GM18907 (cell line): ENCODE measurements around the gene VPS8.
"Not testable (repeated sequence)": the region's sequence is repeated elsewhere in the genome, so short reads cannot be mapped to it uniquely, and the experiment has no call there.

Source experiments
- ATAC-seq: cut with Tn5 transposase; IDR thresholded peaks from one replicate; pipeline ENCODE4 v1.9.1; 2021; ENCODE audit warnings: mild to moderate bottlenecking, moderate library complexity; ENCODE audit not compliant: unreplicated experiment

The VPS8 gene

DNA sequence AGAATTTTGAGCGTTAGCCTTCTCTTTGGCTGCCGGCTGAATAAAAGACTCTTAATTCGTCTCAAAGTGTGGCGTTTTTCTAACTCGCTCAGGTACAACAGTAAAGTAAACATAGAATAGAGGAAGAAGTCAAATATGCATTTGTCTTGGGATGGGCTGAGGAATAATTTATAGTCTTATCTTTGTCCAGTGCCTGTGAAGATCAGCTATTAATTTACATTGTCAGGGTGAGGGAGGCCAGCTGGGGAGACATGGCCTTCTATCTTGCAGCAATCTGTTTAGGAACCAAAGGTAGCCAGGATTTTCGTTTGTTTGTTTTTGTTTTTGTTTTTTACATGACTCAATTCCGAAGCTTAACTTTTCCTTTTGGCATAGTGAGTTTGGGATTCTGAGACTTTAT, 100.2 kb downstream of the VPS8 start:
- ATAC-seq: no peak

DNA sequence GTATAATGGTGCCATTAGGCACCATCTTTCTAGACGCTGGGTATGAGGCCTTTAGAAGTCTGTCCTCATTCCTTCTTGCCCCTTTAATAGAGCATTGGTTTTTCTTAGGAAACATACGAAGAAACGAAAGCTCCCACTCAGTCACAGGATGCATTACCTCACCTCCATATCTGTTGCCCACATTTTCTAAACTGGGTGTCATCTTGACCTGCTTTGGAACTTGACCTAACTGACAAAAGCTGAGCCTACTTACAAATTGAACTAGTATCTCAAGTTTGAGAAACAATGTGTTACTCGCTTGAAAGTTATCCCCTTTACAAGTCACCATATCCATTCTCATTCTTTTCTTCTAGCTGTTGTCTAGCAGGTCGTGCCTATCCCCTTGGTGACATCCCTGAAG, 102.7 kb downstream of the VPS8 start:
- ATAC-seq: no peak

DNA sequence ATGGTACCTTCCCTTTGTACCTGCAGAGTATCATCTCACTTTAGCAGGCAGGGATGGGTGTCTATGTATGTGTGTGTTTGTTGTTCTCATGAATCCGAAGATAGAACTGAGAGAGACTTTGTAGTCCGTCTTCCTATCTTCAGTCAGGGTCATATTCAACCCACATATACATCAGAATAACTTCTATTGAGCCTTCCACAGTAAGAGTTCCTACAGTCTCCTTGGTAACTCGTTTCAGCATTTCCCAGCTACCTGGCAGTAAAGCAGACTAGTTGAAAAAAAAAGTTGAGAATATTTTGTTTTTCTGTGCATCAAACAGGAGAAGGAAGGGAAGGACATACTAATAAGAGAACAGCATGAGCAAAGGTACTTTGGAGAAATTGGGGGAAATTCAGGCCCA, 106.8 kb downstream of the VPS8 start:
- no peak for ATAC-seq

DNA sequence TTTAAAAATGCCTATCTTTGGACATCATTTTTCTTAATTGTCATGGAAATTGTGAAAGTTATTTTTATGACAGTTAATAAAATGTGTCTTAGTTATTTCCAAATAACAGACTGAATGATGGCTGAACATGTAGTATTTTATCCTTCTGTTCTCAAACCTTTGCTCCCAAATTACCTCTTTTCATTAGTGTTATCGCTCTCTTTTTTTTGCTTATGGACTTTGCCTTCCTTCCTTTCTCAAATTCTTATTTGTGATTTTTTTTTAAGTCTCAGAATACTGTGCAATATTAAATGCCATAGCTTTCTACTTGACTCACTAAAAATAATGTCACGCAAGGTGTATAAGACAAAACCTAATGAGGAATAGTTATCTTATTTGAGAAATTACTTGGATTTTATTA, 107.7 kb downstream of the VPS8 start:
- ATAC-seq: no peak

DNA sequence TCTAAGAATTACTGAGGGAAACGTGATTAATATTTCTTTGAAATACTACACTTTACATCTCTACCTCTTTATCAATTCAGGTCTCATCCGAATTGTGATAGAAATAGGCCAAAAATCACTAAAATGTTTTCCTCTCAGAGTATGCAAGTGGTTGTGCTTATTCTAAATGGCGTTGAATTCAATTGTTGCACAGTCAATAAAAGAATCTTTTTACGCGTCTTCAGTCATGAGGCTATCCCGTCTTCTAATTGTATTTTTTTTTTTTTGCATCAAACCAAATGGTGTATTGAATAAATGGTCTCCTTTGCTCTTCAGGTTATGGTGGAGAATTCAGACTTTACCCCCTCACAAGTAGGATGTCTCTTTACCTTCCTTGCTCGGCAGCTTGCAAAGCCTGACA, 112.6 kb downstream of the VPS8 start:
- ATAC-seq: no peak

DNA sequence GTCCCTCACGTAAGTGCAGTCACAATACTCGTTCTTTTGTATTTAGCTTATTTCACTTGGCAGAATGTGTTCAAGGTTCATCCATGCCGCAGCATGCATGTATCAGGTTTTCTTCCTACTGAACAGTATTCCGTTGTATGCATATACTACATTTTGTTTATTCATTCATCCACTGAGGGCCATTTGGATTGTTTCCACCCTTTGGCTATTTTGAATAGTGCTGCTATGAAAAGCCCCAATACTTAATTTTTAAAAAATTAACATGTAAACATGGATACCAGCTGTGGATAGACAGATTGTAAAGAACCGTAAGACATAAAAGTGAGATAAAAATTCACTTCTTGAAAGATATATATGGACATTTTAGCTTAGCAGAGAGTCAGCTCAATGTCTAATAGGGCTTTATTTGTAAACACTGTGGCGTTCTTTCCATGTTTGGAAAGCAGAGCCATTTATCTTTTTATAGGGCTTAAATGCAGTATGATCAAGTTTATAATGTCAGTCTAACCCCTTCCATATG, 115.9 kb downstream of the VPS8 start:
- ATAC-seq: no peak

DNA sequence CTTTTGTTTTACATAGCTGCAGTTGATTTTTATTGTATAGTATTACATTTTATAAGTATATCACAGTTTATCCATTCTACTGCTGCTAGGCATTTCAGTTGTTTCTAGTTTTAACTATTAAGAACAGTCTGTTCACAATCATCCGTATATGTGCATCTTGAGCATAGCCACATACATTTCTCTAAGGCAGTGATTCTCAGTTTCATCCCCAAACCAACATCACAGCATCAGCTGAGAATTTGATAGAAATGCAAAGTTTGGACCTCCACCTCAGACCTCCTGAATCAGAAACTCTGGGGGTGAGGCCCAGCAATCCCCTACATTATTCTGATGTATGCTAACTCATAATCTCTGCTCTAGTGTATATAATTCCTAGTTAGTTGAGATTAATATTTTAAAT, 120.8 kb downstream of the VPS8 start:
- ATAC-seq: no peak

DNA sequence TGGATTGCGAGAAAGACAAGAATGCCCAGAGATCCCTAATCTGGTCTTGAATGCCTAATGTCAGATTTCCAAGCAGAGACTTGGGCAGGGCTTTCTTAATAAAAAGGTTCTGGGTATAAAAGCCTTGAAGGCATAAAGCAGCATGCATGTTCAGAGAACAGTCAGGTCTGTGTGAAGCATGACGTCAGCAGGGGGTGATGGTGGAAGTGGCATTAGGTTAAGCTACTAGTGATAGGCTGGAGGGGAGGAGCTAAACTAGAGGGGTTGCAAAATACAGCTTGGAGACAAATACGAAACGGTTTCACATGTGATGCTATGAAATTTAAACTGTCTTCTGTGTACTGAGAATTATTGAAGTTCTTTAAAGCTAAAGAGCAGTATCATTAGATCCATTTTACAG, 125.6 kb downstream of the VPS8 start:
- no peak for ATAC-seq

DNA sequence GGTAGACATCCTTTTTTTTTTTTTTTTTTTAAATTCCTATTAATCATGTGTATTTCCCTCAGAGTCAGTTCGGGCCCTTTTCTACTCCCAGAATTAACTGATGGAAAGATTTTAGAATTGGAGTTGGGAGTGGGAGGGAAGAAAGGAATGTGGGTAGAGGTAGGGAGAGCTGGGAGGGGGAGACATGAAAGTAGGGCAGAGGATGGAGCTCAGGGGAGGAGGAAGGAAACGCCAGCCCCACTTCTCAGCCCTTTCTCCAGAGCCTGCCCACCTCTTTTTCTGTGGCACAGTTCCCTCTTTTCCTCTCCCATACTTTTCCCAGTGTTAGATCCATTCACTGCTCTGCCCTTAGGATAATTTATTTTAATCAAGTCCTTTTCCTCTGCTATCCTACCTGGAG, 129.4 kb downstream of the VPS8 start:
- ATAC-seq: no peak

DNA sequence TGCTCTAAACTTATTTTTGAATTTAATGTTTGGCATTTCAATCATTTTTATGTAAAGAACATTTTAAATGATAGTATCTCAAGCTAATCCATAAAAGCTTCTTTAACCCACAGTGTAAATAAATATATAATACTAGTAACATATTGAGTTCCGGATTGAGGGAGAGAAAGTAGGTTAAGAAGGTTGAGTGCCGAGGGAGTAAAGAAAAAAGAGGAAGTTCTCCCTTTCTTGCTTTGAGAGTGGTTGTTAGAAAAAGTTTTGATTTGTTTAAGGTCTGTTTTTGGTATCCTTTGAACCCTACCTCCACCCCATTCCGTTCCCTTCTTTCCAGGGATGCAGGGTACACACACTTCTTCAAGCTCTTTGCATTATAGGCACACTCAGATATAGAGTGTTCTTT, 130.8 kb downstream of the VPS8 start:
- ATAC-seq: no peak

DNA sequence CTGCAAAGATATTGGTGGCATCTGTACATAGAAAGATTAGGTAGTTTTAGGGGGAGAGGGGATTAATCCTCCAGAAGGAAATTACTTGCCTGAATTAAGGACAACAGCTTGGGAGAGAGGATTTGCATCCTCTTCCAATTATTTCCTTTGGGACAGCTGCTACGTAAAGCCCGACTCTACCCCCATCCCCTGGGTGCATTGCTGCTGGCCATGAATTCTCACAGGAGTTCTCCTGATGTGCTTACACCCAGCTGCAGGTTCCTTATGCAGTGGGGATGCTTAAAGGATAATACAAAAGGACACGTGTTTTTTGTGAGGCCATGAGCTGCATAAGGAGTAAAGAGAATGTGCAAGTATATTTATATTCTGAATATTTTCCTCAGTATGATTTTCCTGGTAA, 132.3 kb downstream of the VPS8 start:
- ATAC-seq: no peak

DNA sequence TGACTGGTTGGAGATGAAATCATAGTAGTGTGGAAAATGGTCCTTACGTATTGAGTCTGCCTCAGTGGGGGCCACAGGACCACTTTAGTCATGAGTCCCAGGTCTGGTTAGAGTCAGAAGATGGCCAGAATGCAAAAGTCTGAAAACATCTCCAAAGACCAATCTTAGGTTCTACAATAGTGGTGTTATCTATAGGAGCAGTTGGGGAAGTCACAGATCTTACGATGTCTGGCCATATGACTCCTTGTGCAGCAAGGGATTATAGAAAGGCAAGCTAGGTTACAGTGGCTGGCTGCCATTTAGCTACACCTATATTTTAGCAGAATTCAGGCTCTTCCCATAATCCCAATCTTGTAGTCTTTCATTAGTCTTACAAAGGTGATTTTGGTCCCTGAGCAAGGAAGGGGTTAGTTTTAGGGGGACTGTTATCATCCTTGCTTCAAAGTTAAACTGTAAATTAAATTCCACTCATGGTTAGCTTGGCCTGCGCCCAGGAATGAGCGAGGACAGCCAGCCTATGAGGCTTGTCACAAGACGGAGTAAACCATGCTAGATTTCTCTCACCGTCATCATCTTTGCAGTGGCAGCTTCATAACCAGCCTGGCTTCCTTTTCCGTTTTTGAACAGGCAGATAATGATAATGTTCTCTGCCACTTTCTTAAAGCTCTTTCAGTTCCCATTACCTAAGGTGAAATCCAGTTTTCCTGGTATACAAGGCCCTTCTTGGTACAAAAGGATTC, 134.1 kb downstream of the VPS8 start:
- no peak for ATAC-seq

DNA sequence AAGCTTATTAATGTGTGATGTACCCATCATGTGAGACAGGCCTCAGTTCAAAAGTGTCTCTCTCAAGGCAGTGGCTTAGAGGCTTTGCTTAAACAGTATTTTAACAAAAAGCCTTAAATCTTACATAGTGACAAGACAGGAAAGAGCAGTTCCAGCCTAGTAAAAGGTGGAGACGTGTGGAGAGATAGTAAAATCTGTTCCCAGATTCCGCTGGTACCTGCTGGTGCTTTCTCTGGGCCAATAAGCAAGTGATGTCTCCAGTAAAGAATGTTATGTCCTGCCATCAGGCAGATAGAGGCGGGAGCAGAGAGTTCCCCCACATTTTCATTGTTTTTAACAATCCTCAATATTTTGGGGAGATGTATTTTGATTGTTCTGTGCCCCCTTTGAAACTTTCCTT, 135.0 kb downstream of the VPS8 start:
- ATAC-seq: no peak

DNA sequence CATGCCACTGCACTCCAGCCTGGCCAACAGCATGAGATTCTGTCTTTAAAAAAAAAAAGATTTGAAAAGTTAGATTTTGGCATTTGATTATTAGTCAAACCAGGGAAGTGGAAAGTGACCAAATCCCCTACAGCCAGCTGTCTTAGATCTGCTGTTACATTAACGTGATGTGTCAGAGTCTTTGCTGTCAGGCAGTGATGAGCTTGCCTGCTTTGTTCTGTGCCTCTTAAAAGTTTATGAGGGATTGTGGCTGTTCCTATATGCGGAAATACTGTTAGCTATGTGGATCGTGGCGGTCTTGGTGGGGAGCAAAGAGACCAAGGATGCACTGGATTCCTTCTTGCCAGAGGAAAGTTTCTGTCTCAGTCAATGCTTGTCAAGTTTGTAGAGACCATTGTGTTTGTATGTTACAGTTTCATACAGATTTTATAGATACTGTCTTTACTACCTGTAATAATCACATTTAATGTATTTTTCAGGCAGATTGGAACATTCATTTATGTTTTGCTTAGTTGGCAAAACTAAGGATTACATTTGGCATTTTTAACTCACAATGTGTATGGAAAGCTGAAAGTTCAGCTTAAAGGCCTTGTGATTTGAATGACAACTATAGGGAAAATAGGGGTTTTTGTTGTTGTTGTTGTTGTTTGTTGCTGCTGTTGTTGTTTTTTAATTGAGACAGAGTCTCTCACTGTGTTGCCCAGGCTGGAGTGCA, 137.4 kb downstream of the VPS8 start:
- ATAC-seq: no peak

DNA sequence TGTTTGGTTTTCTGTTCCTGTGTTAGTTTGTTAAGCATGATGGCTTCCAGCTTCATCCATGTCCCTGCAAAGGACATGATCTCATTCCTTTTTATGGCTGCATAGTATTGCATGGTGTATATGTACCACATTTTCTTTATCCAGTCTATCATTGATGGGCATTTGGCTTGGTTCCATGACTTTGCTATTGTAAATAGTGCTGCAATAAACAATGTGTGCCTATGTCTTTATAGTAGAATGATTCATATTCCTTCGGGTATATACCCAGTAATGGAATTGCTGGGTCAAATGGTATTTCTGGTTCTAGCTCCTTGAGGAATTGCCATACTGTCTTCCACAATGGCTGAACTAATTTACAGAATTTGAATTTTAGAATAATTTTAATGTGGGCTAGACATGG, 138.8 kb downstream of the VPS8 start:
- not testable (repeated sequence) for ATAC-seq

DNA sequence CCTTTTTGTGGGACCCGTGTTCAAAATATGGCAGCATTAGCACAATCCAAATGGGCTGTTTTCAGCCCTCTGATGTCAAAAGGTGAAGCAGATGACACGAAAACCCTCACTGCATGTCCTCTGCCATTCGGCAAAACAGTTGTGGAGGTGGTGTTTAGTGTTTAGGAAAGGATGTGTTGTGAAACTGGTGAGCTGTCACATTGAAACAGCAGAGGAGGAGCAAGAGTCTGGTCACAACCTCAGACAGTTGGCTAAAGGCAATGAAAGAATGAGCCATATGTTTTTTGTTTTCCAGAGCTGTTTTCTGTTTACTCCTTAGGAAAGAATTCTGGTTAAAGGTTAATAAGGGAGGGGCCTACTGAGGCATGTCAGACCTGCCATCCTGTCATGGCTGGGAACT, 140.7 kb downstream of the VPS8 start:
- no peak for ATAC-seq

DNA sequence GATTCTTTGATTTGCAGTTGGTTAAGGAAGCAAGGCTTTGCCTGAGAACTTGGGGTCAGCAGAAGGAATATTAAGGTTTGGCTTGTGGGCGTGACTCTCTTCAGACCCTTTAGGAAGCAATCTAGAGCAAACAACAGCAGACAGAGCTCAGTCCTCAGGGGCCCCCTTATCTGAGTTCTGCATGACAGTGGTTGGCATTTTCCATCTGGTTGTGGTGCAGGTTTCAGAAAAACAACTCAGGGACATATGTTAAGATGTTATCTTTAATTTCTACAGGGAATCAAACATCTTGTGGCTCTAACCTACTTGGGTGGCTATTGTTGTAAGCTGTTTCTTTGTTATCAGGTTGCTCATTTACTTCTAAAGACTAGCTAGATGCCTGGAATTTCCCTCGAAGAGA, 141.4 kb downstream of the VPS8 start:
- no peak for ATAC-seq

DNA sequence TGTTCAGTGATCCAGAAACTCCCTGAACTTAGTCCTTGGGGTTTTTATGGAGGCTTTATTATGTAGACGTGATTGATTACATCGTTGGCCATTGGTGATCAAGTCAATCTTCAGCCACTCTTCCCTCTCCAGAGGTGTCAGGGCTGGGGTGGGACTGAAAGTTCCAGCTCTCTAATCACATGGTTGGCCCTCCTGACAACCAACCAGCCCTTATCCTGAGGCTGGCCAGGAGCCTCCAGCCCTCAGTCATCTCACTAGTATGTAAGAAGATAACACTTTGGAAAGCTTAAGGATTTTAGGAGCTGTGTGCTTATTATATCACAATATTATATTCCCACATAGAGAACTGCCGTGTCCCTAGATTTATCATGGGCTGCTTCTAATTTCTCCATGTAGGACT, 142.3 kb downstream of the VPS8 start:
- no peak for ATAC-seq

DNA sequence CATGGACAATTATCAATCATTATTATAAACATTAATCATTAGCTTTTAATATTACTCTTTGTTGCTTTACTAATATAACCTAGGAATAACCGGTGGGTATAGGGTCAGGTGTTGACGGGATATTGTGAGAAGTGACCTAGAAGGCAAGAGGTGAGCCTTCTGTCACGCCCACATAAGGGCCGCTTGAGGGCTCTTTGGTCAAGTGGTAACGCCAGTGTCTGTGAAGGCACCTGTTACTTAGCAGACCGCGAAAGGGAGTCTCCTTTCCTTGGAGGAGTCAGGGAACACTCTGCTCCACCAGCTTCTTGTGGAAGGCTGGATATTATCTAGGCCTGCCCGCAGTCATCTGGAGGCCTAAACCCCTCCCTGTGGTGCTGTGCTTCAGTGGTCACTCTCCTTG, 142.9 kb downstream of the VPS8 start:
- ATAC-seq: not testable (repeated sequence)

DNA sequence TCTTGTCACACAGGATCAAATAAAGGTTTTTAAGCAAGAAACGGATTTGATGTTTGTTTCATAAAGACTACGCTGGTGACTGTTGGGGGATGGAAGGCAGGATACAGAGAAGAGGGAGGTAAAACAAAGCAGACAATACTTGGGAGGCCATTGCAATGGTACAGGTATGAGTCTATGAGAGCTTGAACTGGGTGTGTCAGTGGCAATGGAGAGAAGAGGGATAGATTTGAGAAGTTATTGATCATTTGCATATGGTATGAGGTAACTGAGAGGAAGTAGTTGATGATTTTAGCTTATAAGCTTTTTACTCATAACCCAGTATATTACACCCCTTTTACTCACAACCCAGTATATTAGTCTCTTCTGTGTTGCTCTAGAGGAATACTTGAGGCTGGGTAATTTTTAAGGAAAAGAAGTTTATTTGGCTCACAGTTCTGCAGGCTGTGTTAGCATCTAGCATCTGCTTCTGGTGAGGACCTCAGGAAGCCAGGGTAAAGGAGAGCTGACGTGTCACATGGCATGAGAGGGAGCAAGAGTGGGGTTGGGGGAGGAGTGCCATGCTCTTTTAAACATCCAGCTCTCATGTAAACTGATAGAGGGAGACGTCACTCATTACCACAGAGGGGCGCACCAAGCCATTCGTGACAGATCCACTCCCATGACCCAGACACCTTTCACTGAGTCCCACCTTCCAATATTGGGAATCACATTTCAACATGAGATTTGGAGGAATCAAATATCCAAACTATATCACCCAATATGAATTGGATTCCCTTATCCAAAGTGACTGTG, 153.9 kb downstream of the VPS8 start:
- no peak for ATAC-seq

DNA sequence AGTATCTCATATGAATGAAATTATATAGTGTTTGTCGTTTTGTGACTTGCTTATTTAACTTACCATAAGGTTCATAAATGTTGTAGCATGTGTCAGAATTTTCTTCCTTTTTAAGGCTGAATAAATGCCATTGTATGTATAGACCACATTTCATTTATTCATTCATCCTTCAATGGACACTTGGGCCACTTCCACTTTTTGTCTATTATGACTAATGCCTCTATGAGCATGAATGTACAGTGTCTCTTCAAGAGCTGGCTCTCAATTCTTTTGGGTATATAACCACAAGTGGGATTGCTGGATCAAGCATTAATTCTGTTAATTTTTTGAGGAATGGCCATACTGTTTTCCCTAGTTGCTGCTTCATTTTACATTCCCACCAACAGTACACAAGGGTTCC, 156.1 kb downstream of the VPS8 start:
- no peak for ATAC-seq

DNA sequence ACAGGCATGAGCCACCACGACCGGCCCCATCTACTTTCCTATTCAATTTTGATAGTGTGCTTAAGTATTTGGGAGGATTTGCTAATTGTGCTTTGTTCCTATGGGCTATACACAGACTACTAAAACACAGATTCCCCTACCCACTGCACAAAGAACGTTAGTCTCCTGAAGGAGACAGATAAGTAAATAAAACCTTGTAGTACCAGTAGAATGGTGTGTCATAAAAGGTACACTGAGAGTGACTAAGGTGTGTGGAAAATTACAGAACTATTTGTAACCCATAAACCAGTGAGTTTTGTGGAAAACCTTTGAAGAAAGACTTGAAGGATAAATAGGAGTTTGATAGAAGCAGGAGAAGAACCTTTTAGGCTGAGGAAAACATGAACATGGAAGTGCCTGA, 158.2 kb downstream of the VPS8 start:
- no peak for ATAC-seq
